ENCODE data around the gene IL12RB2. TPM values are rescaled to one million over a fixed set of nuclear protein-coding genes. Genes with fewer than 3 reads are reported as not detected.
"Not testable (repeated sequence)": the region's sequence is repeated elsewhere in the genome, so short reads cannot be mapped to it uniquely, and the experiment has no call there.

IL12RB2 gene
- total RNA-seq, 6 experiments from 2014 or later = 0.12 to 1.3 (median 0.31) TPM

DNA sequence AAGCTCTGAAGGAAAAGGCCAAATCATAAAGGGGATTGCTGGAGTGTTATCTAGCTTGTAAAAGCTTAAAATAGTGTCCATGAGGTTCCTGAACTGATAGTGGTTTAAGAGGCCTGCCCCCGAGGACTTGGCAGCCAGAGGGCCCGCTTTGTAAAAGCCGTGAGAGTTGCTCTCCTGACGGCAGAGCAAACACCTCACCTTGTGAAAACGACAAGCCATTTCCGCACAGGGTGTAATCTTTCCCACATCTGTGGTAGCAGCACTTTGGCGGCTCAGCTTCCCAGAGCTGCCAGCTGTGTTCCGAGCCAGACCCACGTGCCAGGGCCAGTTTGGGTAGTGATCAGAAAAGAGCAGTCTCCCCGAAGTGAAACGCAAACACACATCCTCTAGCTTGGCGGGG, 85.6 kb downstream of the IL12RB2 start:
- Histone ChIP-seq H3K27me3 (no peaks in the 10 kb centered on the region), H3K9me3 (no peaks in the 10 kb centered on the region), H3K4me3 (no peak overlapping the region), H3K4me1 (no peaks in the 10 kb centered on the region), H3K36me3 (peaks cover 0 to 3% (median 0%) of the 10 kb centered on the region in 4 donors), H3K27ac (no peak overlapping the region)
- ATAC-seq (peak; percentile 31 to 72 (median 32)), DNase-seq (peak in 2 of 3 donors; percentile 36 to 69)
- WGBS (ENCODE audit: insufficient coverage, low coverage, low lambda C conversion rate, missing lambda C conversion rate) = 72% methylated on average over 9 of the region's 12 CpGs
- TF ChIP-seq, protein P1, sequence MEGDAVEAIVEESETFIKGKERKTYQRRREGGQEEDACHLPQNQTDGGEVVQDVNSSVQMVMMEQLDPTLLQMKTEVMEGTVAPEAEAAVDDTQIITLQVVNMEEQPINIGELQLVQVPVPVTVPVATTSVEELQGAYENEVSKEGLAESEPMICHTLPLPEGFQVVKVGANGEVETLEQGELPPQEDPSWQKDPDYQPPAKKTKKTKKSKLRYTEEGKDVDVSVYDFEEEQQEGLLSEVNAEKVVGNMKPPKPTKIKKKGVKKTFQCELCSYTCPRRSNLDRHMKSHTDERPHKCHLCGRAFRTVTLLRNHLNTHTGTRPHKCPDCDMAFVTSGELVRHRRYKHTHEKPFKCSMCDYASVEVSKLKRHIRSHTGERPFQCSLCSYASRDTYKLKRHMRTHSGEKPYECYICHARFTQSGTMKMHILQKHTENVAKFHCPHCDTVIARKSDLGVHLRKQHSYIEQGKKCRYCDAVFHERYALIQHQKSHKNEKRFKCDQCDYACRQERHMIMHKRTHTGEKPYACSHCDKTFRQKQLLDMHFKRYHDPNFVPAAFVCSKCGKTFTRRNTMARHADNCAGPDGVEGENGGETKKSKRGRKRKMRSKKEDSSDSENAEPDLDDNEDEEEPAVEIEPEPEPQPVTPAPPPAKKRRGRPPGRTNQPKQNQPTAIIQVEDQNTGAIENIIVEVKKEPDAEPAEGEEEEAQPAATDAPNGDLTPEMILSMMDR (IDR thresholded peaks at IDR 0.05) = no peak
- TF ChIP-seq POLR2A (IDR thresholded peaks at IDR 0.05) = no peak
- intact Hi-C loops (cut with DNase I) = no loop called here

DNA sequence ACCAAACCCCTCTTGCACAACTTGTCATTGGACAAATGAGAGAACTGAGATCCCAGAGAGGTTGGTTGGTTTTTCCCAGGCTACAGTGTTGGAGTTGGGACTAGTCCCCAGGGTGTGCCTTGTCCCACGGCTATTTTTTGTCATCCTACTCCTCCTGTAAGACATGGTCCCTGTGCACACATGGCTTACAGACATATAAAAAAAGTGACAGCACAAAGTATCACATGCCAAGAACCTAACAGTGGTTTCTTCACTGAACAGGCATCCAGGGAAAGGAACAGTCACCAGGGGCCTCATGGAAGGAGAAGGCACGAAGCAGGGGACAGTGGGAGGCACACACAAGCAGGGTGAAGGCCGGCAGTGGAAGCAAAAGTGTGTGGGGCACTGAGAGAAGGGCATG, 86.1 kb downstream of the IL12RB2 start:
- ATAC-seq (no peak), DNase-seq (no peak)
- intact Hi-C loops (cut with DNase I) = no loop called here
- TF ChIP-seq POLR2A (IDR thresholded peaks at IDR 0.05) = no peak
- TF ChIP-seq, protein P1 (IDR thresholded peaks at IDR 0.05) = no peak
- Histone ChIP-seq H3K4me1 (no peaks in the 10 kb centered on the region), H3K27ac (no peak overlapping the region), H3K27me3 (no peaks in the 10 kb centered on the region), H3K9me3 (no peaks in the 10 kb centered on the region), H3K4me3 (no peak overlapping the region), H3K36me3 (peaks cover 0 to 3% (median 0%) of the 10 kb centered on the region in 4 donors)
- WGBS (ENCODE audit: insufficient coverage, low coverage, low lambda C conversion rate, missing lambda C conversion rate) = 96% methylated on average over 3 of the region's 3 CpGs

DNA sequence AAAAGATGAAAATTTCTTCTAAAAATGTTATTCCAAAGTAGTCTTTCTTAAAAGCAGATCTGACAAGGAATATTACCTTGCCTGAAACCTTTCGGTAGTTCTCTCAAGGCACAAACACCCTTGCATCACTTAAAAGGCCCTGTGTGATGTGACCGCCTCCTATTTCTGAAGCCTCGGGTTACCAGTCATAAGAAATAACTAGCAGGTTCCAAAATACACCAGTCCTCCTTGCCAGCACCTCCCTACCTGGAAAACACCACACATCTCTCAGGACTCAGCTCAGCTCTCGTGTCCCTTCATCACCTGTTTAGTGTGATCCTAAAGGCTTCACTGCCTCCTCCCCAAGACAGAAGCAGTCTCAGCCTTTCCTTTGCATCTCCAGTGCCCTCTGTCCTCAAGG, 86.9 kb downstream of the IL12RB2 start:
- Histone ChIP-seq H3K27ac (no peak overlapping the region), H3K27me3 (no peaks in the 10 kb centered on the region), H3K4me3 (no peak overlapping the region), H3K4me1 (no peaks in the 10 kb centered on the region), H3K9me3 (no peaks in the 10 kb centered on the region), H3K36me3 (peaks cover 0 to 3% (median 0%) of the 10 kb centered on the region in 4 donors)
- 100% methylated on average over 3 of the region's 4 CpGs for WGBS (ENCODE audit: insufficient coverage, low coverage, low lambda C conversion rate, missing lambda C conversion rate)
- no peak for DNase-seq
- no peak for ATAC-seq
- TF ChIP-seq, protein P1 (IDR thresholded peaks at IDR 0.05) = no peak
- no peak for TF ChIP-seq POLR2A (IDR thresholded peaks at IDR 0.05)
- intact Hi-C loops (cut with DNase I) = no loop called here

DNA sequence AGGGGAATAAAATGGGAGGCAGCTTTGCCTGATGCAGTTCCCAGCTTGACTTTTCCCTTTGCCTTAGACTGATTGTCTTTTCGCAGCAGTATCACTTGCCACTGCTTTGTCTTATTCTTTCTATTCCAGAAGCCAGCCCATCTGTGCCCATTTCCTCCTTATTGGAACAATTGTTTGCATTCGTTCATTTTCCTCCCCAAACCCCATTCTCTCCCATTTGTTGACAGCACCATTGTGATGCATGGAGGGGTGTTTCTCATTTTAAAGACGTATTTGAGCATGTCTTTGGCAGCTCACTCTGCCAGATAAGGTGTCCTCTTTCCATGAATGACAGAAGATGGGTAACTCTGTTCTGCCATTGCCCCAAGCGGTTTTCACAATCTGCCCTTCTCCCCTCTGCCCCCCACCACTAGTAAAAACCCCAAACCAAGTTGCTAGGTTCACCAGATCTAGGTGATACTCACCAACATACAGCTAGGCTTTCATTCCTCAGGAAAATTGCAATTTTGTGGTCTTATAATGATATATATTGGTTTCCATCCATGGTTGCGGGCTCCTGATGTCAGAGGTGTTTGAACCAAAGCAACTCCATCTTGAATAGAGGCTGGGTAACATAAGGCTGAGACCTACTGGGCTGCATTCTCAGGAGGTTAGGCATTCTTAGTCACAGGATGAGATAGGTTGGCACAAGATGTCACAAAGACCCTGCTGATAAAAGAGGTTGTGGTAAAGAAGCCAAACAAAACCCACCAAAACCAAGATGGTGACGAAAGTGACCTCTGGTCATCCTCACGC, 91.7 kb downstream of the IL12RB2 start:
- H3K4me3 ChIP-seq = no peak overlapping the region
- intact Hi-C loops (cut with DNase I) = no loop called here
- H3K36me3 ChIP-seq = peaks cover 0 to 3% (median 0%) of the 10 kb centered on the region in 4 donors
- ATAC-seq (no peak), DNase-seq (no peak)
- H3K9me3 ChIP-seq = no peaks in the 10 kb centered on the region
- H3K27me3 ChIP-seq = no peaks in the 10 kb centered on the region
- TF ChIP-seq, protein P1 (IDR thresholded peaks at IDR 0.05) = no peak
- TF ChIP-seq POLR2A (IDR thresholded peaks at IDR 0.05) = no peak
- 75% methylated on average over 7 of the region's 7 CpGs for WGBS (ENCODE audit: insufficient coverage, low coverage, low lambda C conversion rate, missing lambda C conversion rate)
- no peaks in the 10 kb centered on the region for H3K4me1 ChIP-seq
- no peak overlapping the region for H3K27ac ChIP-seq

DNA sequence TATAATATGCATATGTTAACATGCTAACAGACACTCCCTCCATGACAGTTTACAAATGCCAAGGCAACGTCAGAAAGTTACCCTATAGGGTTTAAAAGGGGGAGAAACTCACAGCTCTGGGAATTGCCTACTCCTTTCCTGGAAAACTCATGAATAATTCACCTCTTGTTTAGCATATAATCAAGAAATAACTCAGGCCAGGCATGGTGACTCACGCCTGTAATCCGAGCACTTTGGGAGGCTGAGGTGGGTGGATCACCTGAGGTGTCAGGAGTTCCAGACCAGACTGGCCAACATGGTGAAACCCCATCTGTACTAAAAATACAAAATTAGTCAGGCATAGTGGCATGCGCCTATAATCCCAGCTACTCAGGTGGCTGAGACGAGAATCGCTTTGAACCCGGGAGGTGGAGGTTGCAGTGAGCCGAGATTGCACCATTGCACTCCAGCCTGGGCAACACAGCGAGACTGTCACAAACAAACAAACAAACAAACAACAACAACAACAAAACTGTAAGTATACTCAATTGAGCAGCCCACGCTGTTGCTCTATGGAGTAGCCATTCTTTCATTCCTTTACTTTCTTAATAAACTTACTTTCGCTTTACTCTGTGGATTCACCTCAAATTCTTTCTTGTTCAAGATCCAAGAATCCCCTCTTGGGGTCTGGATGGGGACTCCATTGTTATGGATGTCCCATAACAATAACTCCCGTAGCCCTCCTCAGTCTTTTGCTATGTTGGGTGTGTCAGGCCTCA, 92.5 kb downstream of the IL12RB2 start:
- DNase-seq; H3K27me3 ChIP-seq; H3K27ac ChIP-seq; H3K4me1 ChIP-seq; H3K9me3 ChIP-seq; intact Hi-C loops (cut with DNase I); H3K4me3 ChIP-seq; H3K36me3 ChIP-seq; ATAC-seq: not testable (repeated sequence)
- 79% methylated on average over 7 of the region's 12 CpGs for WGBS (ENCODE audit: insufficient coverage, low coverage, low lambda C conversion rate, missing lambda C conversion rate)
